CD14-positive monocyte (primary cell): ENCODE data around the gene GRIK4. TPM values are rescaled to one million over a fixed set of nuclear protein-coding genes. Genes with fewer than 3 reads are reported as not detected.

Experiments used
- DNase-seq, 3 donors: peaks; one replicate each; pipeline ENCODE4 v3.0.0-alpha.2; 2011 to 2022
- H2AFZ ChIP-seq: 2 replicates; pipeline ENCODE4 v1.6.0; 2012; ENCODE audit warnings: mild to moderate bottlenecking, low read depth, low read length, inconsistent platforms; ENCODE audit not compliant: insufficient read depth, poor library complexity, severe bottlenecking
- H3K27ac ChIP-seq, 2 donors: 1 replicate in 1 of 2; 2 replicates in 1 of 2; pipeline ENCODE4 v1.5.1; 2012 to 2013; ENCODE audit warnings: low read length in 2 of 2, control low read depth in 1 of 2, inconsistent platforms in 1 of 2, low read depth in 1 of 2, mild to moderate bottlenecking in 1 of 2
- H3K27me3 ChIP-seq, 2 donors: one replicate each; pipeline versions ENCODE4 v1.6.0 to v1.6.1; 2011 to 2013; ENCODE audit warnings: low read length in 2 of 2; ENCODE audit not compliant: control insufficient read depth in 2 of 2, insufficient read depth in 2 of 2
- H3K36me3 ChIP-seq, 2 donors: replicated peaks in 1 of 2; 1 replicate in 1 of 2; 2 replicates in 1 of 2; pipeline versions ENCODE4 v1.5.1 to v1.6.1; 2012 to 2013; ENCODE audit warnings: low read length in 2 of 2, control low read depth in 1 of 2, inconsistent platforms in 1 of 2, mild to moderate bottlenecking in 1 of 2; ENCODE audit not compliant: insufficient read depth in 2 of 2, control insufficient read depth in 1 of 2
- H3K4me1 ChIP-seq, 2 donors: 1 replicate in 1 of 2; 2 replicates in 1 of 2; pipeline versions ENCODE4 v1.5.1 to v1.6.1; 2012 to 2013; ENCODE audit warnings: low read length in 2 of 2, control low read depth in 1 of 2, inconsistent platforms in 1 of 2, mild to moderate bottlenecking in 1 of 2, moderate library complexity in 1 of 2; ENCODE audit not compliant: insufficient read depth in 2 of 2, control insufficient read depth in 1 of 2
- H3K4me2 ChIP-seq: replicated peaks from 2 replicates; pipeline ENCODE3; 2012; ENCODE audit warnings: low read length, moderate library complexity, mild to moderate bottlenecking; ENCODE audit not compliant: poor library complexity, severe bottlenecking; ENCODE audit errors: extremely low read depth
- H3K4me3 ChIP-seq, 3 experiments: fragments of 200-600 bp in 1 of 3; sonication (generic) in 1 of 3; replicated peaks in 1 of 3; 1 replicate in 2 of 3; 2 replicates in 1 of 3; pipeline ENCODE4 v1.5.1; 2011 to 2013; ENCODE audit warnings: low read length in 3 of 3, mild to moderate bottlenecking in 3 of 3, control low read depth in 2 of 3, low read depth in 2 of 3, inconsistent platforms in 1 of 3, moderate library complexity in 1 of 3
- H3K79me2 ChIP-seq: 2 replicates; pipeline ENCODE4 v1.6.0; 2012; ENCODE audit warnings: mild to moderate bottlenecking, control low read depth, inconsistent platforms, low read length, moderate library complexity; ENCODE audit not compliant: insufficient read depth
- H3K9ac ChIP-seq: 2 replicates; pipeline ENCODE4 v1.6.0; 2017; ENCODE audit warnings: low read length, mild to moderate bottlenecking; ENCODE audit not compliant: insufficient read depth, poor library complexity, severe bottlenecking
- H3K9me3 ChIP-seq, 2 donors: replicated peaks in 1 of 2; 1 replicate in 1 of 2; 2 replicates in 1 of 2; pipeline versions ENCODE4 v1.5.1 to v1.6.1; 2012 to 2013; ENCODE audit warnings: low read length in 2 of 2, control low read depth in 1 of 2; ENCODE audit not compliant: control insufficient read depth in 1 of 2, insufficient read depth in 1 of 2
- H4K20me1 ChIP-seq: 2 replicates; pipeline ENCODE4 v1.6.0; 2012; ENCODE audit warnings: mild to moderate bottlenecking, low read length, control low read depth, moderate library complexity; ENCODE audit not compliant: insufficient read depth
- H3K27ac Mint-ChIP-seq, 7 donors: one replicate each; pipeline ENCODE4 v1.8.0; 2020; ENCODE audit warnings: mild to moderate bottlenecking in 7 of 7, mixed read lengths in 7 of 7, moderate library complexity in 6 of 7, inconsistent platforms in 2 of 7
- H3K27me3 Mint-ChIP-seq, 3 donors: one replicate each; pipeline ENCODE4 v1.8.0; 2021 to 2022; ENCODE audit warnings: low read depth in 3 of 3, mild to moderate bottlenecking in 3 of 3, mixed read lengths in 3 of 3, moderate library complexity in 3 of 3, inconsistent platforms in 1 of 3
- H3K36me3 Mint-ChIP-seq, 2 donors: one replicate each; pipeline ENCODE4 v1.8.0; 2020; ENCODE audit warnings: mixed read lengths in 2 of 2, inconsistent platforms in 1 of 2, mild to moderate bottlenecking in 1 of 2
- H3K4me1 Mint-ChIP-seq: one replicate; pipeline ENCODE4 v1.8.0; 2020; ENCODE audit warnings: mild to moderate bottlenecking, mixed read lengths
- H3K4me3 Mint-ChIP-seq, 2 donors: one replicate each; pipeline ENCODE4 v1.8.0; 2020; ENCODE audit warnings: mild to moderate bottlenecking in 2 of 2, mixed read lengths in 2 of 2, moderate library complexity in 1 of 2
- H3K9me3 Mint-ChIP-seq, 7 donors: one replicate each; pipeline ENCODE4 v1.8.0; 2020 to 2022; ENCODE audit warnings: mixed read lengths in 7 of 7, mild to moderate bottlenecking in 6 of 7, moderate library complexity in 6 of 7, inconsistent platforms in 2 of 7
- CTCF ChIP-seq: fragments of 200-600 bp; IDR thresholded peaks from one replicate; pipeline ENCODE4 v1.8.0; 2022; ENCODE audit warnings: antibody characterized with exemption, mild to moderate bottlenecking
- WGBS: methylation state at CpG from one replicate; pipeline ENCODE4 v1.1.5; 2013; ENCODE audit warnings: missing lambda C conversion rate; ENCODE audit not compliant: insufficient coverage; 5-methylcytosine and 5-hydroxymethylcytosine counted together
- intact Hi-C, 2 donors: fragments of 100-400 bp; cut with micrococcal nuclease; formaldehyde crosslinking; loops; one replicate each; pipeline versions ENCODE4 v1.15.0 to v1.15.1; 2023
- polyA plus RNA-seq, 3 donors: library from polyadenylated mRNA; depleted of rRNA in 1 of 3; unstranded in 2 of 3; stranded (reverse) in 1 of 3; fragments of 300-500 nt in 2 of 3; fragments of >200 nt in 1 of 3; fragmentation: Illumina TruSeq in 2 of 3; gene quantifications; 1 replicate in 2 of 3; 2 replicates in 1 of 3; pipeline ENCODE4 v1.2.3, GENCODE V29; 2012 to 2021

GRIK4 gene
- polyA plus RNA-seq, 3 donors = not detected

GRCh38 chr11:121029153-121029552 lies 517.6 kb downstream of the GRIK4 start:
- DNase-seq = no peak
- no peaks in the 10 kb centered on the region for H3K27me3 ChIP-seq
- Mint-ChIP-seq H3K36me3 (peaks cover 5 to 12% of the 10 kb centered on the region in 2 donors), H3K27ac (no peak overlapping the region), H3K4me3 (no peak overlapping the region), H3K4me1 (peaks cover 18% of the 10 kb centered on the region), H3K27me3 (no peaks in the 10 kb centered on the region), H3K9me3 (peaks cover 0 to 2% (median 0%) of the 10 kb centered on the region in 7 donors)
- peaks cover 9% of the 10 kb centered on the region for H4K20me1 ChIP-seq
- peaks cover 14% of the 10 kb centered on the region for H3K79me2 ChIP-seq
- intact Hi-C loops = no loop called here
- no peak overlapping the region for H3K4me3 ChIP-seq
- no peak overlapping the region for H3K4me2 ChIP-seq
- no peaks in the 10 kb centered on the region for H3K36me3 ChIP-seq
- no CpG with 5 or more reads among the region's 2 CpGs for WGBS
- no peak overlapping the region for H3K27ac ChIP-seq
- peaks cover 11% of the 10 kb centered on the region in 2 donors for H3K4me1 ChIP-seq
- no peaks in the 10 kb centered on the region for H3K9me3 ChIP-seq
- no peak overlapping the region for H2AFZ ChIP-seq
- no peak for TF ChIP-seq CTCF
- no peak overlapping the region for H3K9ac ChIP-seq

- Histone ChIP-seq H3K36me3 (no peaks in the 10 kb centered on the region), H3K4me1 (peaks cover 3% of the 10 kb centered on the region in 2 donors), H3K27ac (no peak overlapping the region), H3K9me3 (no peaks in the 10 kb centered on the region), H3K4me3 (no peak overlapping the region), H3K27me3 (no peaks in the 10 kb centered on the region), H3K9ac (no peak overlapping the region), H3K79me2 (peaks cover 9% of the 10 kb centered on the region), H3K4me2 (no peak overlapping the region), H4K20me1 (peaks cover 9% of the 10 kb centered on the region), H2AFZ (no peak overlapping the region)
- Mint-ChIP-seq H3K4me3 (no peak overlapping the region), H3K4me1 (peaks cover 10% of the 10 kb centered on the region), H3K36me3 (peaks cover 5 to 12% of the 10 kb centered on the region in 2 donors), H3K9me3 (no peaks in the 10 kb centered on the region), H3K27me3 (no peaks in the 10 kb centered on the region), H3K27ac (peak overlapping the region in 1 of 7 donors; percentile 7)
- intact Hi-C loops = no loop called here
- TF ChIP-seq CTCF = no peak
- no peak for DNase-seq
- WGBS = 36% methylated on average over 3 of the region's 3 CpGs
Measured at GRCh38 chr11:121029813-121030445, 518.4 kb downstream of the GRIK4 start.
